ENCODE data around the gene DZIP3.

DNA sequence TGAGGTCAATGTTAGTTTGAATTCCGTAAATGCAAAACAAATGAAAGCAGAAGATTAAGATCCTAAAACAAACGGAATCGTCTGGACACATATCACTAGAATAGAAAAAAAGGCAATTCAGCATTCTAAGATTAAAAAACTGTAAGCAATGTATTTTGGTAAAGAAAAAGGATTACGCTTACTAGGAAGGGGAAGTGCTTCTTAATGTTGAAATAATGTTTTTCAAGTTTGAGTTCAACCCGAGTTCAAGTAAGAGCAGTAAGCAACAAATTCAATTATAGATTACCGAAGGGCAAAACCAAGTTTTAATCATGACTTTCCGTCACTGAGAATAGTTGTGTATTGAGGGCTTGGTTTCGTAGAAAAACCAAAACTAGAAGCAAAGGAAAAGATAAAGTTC, 921 bp upstream of the DZIP3 start:
- TF ChIP-seq, protein P1, sequence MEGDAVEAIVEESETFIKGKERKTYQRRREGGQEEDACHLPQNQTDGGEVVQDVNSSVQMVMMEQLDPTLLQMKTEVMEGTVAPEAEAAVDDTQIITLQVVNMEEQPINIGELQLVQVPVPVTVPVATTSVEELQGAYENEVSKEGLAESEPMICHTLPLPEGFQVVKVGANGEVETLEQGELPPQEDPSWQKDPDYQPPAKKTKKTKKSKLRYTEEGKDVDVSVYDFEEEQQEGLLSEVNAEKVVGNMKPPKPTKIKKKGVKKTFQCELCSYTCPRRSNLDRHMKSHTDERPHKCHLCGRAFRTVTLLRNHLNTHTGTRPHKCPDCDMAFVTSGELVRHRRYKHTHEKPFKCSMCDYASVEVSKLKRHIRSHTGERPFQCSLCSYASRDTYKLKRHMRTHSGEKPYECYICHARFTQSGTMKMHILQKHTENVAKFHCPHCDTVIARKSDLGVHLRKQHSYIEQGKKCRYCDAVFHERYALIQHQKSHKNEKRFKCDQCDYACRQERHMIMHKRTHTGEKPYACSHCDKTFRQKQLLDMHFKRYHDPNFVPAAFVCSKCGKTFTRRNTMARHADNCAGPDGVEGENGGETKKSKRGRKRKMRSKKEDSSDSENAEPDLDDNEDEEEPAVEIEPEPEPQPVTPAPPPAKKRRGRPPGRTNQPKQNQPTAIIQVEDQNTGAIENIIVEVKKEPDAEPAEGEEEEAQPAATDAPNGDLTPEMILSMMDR (IDR thresholded peaks at IDR 0.05; ENCODE audit: control extremely low read depth in 1 of 3, insufficient read depth in 1 of 3, low read depth in 1 of 3, low read length in 3 of 3) = no peak
- TF ChIP-seq RAD21 (IDR thresholded peaks at IDR 0.05 in 1 of 2, conservative IDR thresholded peaks at IDR 0.05 in 1 of 2; ENCODE audit: low read depth in 2 of 2, low read length in 2 of 2) = no peak
- TF ChIP-seq YY1 (IDR thresholded peaks at IDR 0.05; ENCODE audit: low read depth, low read length) = no peak
- TF ChIP-seq EGR1 (IDR thresholded peaks at IDR 0.05; ENCODE audit: borderline replicate concordance, low read depth, low read length) = no peak
- no peak for TF ChIP-seq EP300 (IDR thresholded peaks at IDR 0.05; ENCODE audit: borderline replicate concordance in 1 of 2, low read depth in 2 of 2, low read length in 2 of 2)

Measured in H1 (cell line).